Stimulated activated CD8-positive, alpha-beta memory T cell treated with anti-CD3 and anti-CD28 coated beads, Interleukin-4, amount 100 ng/mL, for 1 hour (primary cell): ENCODE data around the gene FYN.
"Not testable (repeated sequence)": the region's sequence is repeated elsewhere in the genome, so short reads cannot be mapped to it uniquely, and the experiment has no call there.

Experiments
- DNase-seq, 2 donors: peaks; one replicate each; pipeline ENCODE4 v3.0.0-alpha.2; 2020; ENCODE audit warnings: low read depth in 2 of 2, low spot score in 1 of 2

Gene FYN

DNA sequence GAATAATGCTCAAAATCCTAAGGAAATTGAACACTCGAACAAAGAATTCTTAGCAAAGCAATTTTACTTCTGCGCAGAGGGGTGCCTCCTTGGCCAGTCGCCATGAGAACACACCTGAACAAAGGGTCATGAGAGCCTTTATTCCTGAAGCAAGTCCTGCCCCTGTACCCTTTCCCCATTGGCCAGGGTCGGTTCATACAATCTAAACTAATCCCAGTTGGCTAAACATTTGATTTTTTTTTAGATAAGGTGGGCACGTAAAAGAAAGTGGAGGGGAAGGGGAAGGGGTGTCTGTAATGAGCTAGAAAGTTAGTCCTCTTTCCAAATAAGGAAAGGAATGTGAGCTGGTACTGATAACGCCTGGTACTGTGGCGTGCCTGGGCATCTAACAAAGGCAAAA, 37.9 kb downstream of the FYN start:
- DNase-seq: not testable (repeated sequence)

DNA sequence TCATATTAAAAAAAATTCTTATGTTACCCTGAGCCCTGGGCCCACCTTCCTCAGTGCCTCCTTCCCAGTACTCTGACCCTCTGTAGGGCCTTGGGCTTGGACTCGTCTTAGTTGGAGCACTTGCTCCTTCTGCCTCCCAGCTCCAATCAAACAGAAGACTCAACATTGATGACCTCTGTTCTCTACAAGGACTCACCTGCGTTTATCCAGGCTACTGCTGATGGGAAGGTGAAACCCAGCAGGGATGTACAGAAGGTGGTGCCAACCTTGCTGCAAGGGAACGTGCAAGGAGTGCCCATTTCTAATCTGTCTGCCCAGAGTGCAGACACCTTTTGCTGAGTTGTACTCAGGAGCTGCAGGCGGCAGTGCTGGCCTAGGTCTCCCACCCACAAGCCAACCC, 38.9 kb downstream of the FYN start:
- DNase-seq: no peak

DNA sequence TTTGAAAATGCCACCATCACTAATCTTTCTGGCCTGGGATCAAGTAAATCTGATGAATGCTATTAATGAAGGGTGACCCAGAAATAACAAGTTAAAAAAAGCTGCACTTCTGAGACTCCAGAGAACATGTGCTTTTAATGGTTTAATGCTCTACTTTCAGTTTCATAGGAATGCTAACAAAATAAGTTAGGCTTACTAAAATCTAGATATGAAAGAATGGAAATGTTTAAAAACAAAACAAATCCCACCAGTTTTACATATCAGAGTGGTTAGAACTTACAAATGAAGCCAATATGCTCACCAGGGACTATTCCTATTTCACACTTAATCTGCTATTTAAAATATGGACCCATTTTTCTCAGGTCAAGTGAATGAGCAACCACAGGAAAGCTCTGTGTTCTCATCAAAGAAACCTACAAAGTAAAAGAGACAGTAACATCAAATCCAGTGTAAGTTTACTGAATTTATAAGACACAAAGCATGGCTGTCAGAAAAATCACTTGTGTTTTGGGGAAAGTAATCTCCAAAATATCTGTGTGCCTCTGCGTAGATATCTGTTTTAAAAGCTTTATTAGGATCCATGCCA, 40.3 kb downstream of the FYN start:
- no peak for DNase-seq

DNA sequence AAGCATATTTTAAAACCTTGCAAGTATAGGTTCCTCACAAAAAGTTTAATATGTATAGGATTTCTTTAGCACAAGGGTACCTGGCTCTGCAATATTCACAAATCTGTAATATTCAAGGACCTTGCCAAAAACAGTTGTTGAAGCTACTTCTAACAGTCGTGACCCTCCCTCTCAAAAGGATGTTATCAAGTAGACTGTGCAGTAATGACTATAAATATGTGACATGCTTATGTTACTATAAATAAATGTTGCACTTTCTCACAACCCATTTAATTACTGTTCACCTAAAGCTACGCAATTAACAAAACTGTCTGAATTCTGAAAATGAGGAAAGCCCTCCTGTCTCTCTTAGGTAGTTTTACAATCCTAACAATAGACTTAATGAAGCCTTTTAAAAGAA, 41.8 kb downstream of the FYN start:
- DNase-seq: no peak

DNA sequence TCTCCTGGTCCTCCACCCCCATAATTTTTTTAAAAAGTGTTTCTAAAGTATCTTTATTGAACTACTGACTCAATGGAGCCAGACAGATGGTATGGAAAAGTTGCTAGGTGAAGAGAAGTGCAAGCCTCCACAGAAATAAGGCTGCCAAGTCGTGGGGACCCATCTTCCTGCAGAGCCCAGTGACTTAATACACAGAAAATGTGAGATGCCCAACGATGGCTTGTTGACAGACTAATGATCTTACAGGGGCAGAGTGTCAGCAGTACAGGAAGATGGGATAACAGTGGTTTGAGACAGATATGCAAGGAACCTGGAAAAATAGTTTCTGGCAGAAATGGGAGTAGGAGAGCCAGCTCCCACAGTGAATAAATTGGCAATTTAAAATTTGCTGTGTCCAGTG, 43.3 kb downstream of the FYN start:
- no peak for DNase-seq

DNA sequence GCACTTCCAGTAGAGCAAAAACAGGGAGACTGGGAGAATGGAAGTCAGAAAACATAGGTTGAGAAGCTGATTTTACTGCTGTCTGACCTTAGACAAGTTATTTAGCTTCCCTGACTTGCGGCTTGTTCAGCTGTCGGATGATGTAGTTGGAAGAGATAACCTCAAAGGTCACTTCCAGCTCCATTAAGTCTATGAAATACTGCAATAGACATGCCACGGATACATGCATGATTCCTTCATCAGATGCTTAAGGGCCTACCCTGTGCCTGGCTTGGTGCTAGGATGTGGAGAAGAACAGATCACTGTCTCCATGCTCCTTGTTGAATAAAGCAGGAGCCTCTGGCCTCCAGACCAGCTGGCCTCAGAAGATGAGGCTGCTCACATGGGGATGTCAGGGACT, 43.7 kb downstream of the FYN start:
- no peak for DNase-seq

DNA sequence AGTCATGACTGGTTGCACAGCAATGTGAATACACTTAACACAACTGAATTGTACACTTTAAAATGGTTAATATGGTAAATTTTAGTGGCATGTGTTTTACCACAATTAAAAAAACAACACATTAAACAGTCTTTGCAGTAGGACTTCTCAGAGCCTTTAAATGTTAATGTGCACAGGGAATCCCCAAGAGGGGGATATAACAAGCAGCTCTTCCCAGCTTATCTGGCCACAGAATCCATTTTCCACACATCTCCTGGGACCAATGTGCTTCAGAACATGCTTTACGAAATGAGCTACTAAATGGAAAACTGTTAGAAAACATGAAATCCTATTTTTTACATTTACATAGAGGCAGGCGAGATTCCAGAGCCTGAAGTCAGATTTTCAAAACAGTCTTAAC, 44.4 kb downstream of the FYN start:
- no peak for DNase-seq

DNA sequence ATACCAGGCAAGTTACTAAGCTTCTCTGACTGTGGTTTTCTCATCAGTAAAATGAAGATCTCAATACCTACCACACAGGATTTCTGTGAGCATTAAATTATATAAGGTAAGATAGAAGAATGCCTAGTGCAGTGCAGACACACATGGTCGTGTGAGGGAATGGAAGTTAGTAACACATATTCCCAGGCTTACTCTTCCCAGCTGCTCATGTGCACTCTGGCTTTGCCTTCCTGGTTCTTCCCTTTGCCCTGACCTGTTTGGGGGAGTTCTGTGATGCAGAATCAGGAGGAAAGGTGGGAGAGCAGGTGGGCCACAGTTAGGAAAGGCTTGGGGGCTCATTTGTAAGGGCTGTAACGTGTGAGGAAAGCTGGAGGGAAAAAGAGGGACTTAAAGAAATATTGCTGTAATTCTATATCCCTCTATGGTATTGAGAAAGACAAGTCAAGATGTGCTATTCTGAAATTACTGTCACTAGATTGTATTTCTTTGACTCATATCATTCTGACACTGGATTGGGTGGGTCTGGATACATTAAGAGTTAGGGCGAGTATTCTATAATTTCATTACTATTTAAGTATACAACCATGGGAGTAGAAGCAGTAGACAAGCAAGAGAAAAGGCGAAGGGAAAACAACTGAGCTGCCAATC, 47.7 kb downstream of the FYN start:
- no peak for DNase-seq

DNA sequence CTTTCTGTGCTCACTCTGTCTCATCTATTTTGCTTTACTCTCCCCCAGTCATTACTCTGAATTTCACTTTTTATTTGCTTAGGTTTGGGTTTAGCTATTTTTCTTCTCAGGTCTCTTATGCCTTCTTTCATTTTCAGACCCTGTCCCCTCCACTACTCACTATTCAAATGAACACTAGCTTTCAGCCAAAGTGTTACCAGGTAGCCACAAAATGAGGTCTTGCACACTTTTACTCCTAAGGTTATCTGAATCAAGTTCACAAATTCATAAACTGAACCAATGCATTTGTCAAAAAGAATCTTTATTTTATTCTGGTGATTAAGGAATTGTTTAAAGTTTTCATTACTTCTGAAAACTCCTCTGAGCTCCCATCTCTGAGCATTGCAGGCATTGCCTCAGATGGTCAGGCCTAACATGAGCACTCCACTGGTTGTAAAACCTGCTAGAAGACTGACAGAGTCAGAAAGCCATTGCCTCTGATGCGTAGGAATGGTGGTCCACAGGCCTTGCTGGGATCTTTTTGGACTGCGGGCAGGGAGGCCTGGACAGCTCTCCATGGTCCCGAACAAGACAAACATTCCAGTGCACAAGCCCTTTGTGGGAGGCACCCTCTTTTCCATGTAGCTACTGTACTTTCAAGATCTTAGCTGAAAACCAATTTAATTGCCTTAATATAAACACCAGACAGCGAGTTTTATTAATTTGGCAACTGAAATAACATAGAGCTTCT, 48.5 kb downstream of the FYN start:
- DNase-seq: no peak

DNA sequence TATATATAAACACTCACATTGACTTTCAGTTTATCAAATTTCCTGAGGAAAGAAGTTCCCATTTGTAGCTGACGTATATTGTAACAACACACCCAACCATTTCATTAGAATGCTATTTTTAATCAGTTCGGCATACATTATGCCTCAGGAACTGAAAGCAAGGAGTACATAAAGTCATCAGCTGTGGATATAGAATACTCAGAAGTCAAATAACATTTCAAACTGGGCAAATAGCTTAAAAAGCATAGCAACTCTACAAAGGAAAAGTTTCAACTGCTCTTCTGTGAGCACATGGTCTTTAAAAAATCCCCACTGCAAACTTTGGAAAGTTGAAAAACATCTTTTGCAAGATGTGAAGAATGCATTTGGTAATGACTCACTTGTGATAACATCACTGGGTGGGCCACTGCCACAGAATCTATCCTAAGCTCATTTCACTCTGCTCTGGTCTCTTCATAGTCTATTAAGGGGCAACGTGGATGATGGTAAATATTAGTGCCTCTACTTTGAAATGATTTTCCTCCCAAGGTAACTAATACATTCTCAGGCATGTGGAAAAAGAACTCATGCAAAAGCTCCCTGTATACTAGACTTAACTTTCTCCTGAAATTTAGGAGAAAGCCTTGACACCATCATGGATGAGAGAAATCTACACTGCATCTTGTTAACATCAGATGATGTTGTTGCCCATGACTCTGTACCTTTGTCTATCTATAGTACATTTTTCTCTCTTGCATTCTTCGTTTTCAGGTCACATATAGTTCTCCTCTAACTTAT, 49.2 kb downstream of the FYN start:
- no peak for DNase-seq

DNA sequence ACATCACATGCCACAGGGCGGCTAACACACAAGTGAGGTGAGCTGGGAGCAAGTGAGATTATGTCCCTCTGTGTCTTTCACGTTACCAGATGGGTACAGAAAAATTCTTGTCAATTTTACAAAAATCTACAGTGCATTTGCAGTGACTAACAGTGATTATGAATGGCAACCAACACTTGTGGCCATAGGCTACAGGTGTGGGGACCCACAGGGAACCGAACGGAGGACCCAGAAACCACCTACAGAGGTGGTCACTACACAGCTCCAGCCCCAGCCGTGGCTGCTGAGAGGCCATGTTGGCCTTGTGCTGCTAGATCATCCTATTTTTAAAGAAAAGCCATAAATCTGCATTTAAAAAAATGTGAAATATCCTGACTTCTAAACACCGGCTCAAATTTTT, 50.2 kb downstream of the FYN start:
- no peak for DNase-seq

DNA sequence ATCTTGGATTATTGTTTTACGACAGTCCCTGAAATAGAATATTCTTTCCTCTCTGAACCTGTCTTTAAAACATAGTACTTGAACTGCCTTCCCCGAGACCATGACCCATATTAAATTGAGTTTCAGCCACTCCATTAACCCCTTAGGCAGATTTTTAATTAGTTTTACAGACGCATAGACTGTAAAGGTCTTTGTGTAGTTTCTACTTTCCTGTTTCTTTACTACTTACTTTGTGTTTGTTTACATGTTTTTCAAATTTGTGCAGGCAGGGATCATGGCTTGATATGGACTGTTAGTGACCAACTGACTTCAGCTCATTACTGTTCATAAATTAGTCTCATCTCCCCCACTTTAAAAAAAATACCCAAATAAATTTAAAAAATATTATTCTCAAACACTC, 53.8 kb downstream of the FYN start:
- DNase-seq: no peak

DNA sequence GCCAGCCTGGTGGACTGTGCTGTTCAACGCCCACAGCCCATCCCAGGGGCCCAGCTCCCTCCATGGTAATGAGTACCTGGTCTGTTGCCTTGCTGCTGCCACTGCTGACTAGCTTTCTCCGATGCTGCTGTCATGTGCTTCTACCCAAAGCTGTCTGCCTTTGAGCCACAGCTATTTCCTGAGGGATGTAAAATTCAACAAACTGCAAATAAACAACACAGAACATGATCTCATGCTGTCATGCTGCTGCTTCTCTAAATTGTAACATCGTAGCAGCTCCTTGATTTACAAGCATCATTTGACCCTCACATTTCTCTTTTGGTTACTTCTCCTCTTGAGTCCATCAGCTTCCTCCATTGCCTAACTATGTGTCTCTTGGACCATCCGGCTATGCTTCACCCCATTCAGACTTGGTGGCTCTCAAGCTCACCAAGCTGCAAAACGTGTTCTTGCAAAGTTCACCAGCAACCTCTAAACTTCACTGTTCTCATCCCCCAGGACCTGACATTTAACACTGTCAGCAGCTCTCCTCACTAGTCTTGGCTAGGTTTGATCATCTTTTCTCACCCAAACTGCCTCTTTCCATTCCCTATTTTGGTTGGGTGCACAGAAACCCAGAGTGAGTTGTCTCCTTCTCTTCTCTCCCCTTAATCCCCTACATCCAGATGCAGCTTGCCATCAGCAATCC, 54.6 kb downstream of the FYN start:
- no peak for DNase-seq

DNA sequence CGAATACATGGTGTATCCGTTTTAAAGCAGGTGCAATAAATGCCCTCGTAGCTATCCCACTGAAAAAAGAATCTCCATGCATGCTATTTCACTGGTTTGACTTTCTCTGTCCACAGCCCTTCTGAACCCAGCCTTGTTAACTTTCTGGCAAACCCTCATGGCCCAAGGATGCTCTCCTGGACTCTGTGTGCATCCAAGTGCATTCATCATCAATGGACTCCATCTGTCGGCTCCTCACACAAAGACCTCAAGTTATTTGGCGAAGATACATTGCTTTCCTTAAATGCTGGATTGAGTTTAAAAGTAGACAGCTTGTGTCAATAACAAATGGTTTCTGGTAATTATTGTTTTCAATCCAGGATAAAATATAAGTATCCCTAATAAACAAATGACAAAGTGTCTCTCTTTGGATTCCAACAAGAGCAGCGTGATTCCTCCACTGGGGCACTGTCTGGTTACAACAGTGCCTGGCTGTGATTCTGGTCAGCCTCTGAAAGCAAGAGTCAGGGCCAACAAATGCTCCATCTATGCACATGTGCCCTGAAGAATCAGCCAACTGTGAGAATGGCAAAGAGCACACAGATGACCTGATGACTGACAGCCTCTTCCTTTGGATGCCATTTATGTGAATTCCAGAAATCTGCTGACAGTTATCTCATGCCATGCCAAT, 55.7 kb downstream of the FYN start:
- no peak for DNase-seq

DNA sequence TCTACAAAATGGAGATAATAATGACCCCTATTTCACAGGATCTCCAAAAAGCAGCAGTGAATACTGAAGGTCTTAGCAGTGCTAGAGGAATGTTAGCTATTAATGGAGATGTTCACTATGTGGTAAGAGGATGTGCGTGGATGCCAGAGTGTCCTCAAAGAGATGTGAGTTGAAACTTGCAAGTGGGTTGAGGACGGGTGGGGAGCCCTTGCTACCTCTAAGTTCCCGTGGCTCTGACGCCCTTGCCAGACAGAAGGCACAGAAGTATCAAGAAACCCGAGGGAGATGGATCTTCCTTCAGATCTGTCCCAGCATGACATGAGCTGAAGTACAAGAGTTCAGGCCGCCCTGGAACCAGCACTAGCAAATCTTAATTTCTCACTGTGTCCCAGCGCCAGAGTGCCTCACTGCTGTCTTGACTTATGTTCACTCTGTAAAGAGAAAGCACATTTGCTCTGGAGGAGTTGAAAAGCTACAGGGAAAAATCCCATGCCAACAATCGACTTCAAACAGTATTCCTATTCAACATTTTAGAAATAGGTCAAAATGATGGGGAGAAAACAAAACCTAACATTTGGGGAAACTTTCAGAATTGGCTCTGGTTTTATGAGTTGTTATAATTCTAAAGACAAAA, 59.5 kb downstream of the FYN start:
- DNase-seq: no peak

DNA sequence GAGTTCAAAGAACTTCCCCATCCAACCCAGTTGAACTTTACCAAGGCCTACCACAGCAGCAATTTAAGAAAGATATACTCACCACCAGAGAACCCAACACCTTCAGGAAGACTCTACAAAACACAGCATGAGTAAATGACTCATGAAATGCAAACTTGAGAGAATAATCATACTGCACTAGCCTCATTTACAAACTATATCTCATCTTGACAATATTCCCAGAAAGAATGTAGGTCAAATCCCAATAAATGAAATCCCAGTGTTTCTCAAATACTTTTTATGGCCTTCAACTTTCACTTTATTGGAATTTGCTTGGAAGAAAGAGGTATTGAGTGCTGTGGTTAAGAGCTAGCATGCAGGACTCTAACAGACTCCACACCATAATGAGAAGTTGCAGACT, 60.0 kb downstream of the FYN start:
- DNase-seq: no peak

DNA sequence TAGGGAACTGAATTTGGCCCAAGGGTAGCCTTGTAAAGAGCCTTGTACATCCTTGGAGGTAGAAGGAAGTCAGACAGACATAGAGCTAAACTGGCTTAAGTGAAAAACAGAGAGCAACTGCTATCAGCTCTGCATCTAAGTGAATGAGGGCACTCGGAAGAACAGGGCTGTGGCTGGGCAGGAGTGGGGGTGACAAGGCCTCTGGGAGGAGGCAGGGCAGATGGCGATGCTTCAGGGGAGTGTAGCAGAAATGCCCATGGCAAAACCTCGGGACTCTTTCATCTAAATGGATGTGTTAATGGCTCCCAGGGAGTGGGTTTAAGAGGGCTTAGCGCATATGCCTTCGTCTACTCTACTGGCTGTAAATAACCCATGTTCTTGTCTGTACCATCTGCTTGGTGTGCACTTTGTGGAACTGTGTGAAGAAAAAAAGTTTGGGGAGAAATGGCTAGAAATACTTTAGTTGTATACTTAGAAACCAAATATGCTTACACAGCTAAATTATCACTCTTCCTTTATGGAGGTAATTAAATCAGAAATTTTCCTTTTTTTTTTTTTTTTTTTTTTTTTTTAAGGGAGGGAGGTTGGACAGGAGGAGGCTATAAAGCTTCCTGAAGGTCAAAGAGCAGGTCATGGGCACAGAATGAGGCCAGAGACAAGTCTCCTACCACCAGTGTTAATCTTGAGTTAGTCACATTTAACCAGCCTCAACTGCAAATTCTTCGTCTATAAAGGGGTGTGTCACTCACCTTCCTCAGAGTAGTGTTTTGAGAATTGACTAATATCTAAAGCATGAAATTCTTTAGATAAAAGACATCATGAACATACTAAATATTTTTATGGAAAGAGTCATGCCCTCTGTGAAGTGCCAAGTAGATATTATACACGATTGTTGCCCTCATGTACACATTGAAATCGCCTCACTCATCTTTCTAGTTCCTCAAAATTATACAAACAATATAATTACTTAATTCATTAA, 60.9 kb downstream of the FYN start:
- DNase-seq: no peak

DNA sequence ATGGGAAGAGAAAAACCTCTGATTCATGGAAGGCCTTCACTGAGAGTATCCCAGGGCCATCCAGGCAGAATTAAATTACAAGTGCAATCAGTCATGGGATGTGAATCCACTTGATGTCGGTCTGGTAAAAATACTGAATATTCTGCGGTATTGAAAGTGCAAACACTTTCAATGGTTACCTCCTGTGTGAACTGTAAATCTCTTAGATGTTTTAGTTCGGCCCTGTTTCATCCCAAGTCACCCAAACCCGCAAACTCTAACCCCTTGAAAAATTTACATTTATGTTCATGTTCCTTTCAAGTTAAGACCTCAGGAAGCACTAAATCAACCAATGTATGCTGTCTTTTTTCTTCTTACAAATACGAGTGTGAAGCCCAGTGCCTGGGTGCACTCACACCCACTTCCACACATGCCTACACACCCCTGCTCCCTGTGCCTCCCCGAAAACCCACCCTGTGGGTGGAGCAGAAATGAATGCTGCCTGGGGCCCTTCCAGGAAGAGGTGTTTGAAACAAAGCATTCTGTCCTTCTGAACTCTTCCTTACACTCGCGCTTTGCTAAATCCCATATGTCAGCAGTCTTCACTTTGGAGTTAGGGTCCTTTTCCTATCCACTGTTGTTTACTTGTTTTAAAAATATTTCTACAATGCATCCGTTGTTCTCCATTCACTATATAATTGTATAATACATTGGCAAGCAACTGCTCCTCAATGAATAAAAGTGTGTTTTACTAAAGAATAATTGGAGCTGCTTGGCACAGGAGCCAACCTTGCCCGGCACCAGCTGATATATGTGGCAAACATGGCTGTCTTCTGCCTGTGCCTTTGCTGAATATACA, 62.7 kb downstream of the FYN start:
- DNase-seq: no peak
